Panc1 (cell line): ENCODE data around the gene WDR72. TPM values are rescaled to one million over a fixed set of nuclear protein-coding genes. Genes with fewer than 3 reads are reported as not detected.

Experiments
- ATAC-seq: fragments of 200-7000 bp; cut with Tn5 transposase; 2 replicates; pipeline ENCODE4 v1.9.1; 2020; ENCODE audit warnings: mild to moderate bottlenecking, moderate library complexity
- BruUV-seq: library from RNA; stranded (reverse); fragments of 400-500 nt; replicated peaks from 2 replicates; lab custom pipeline; 2021; lab: Mats Ljungman, UMichigan
- CTCF ChIA-PET: fragments of 300-600 bp; sonication (Branson Sonifier 250); formaldehyde crosslinking; loops from one replicate; lab custom pipeline; 2022; ENCODE audit warnings: antibody characterized with exemption; lab: Charles Lee
- POLR2A ChIA-PET: fragments of 300-600 bp; sonication (Branson Sonifier 250); formaldehyde crosslinking; loops from one replicate; lab custom pipeline; 2022; ENCODE audit warnings: antibody characterized with exemption; lab: Charles Lee
- DNase-seq: peaks from one replicate; pipeline ENCODE4 v3.0.0-alpha.2; 2010; ENCODE audit warnings: low read depth, low spot score
- H3K27ac ChIP-seq: 2 replicates; pipeline ENCODE4 v1.5.1; 2011; ENCODE audit warnings: mild to moderate bottlenecking, low read length, inconsistent platforms
- H3K27me3 ChIP-seq: fragments of 200-500 bp; sonication (Bioruptor generic); 2 replicates; pipeline ENCODE4 v1.6.0; 2014; ENCODE audit warnings: low read length, inconsistent platforms; ENCODE audit not compliant: control insufficient read depth, insufficient read depth
- H3K36me3 ChIP-seq: fragments of 200-500 bp; sonication (Bioruptor generic); 2 replicates; pipeline ENCODE4 v1.5.1; 2014; ENCODE audit warnings: inconsistent platforms, mild to moderate bottlenecking, low read length, moderate library complexity; ENCODE audit not compliant: control insufficient read depth, insufficient read depth
- H3K4me1 ChIP-seq: 2 replicates; pipeline ENCODE4 v1.5.1; 2011; ENCODE audit warnings: inconsistent platforms, mild to moderate bottlenecking, low read length, moderate library complexity; ENCODE audit not compliant: control insufficient read depth, insufficient read depth
- H3K4me3 ChIP-seq, 2 experiments: 2 replicates each; pipeline ENCODE4 v1.5.1; 2011 to 2012; ENCODE audit warnings: low read depth in 2 of 2, low read length in 2 of 2, mild to moderate bottlenecking in 2 of 2, inconsistent platforms in 1 of 2, moderate library complexity in 1 of 2
- H3K9me3 ChIP-seq: fragments of 200-500 bp; sonication (Bioruptor generic); 2 replicates; pipeline ENCODE4 v1.5.1; 2014; ENCODE audit warnings: low read depth, mild to moderate bottlenecking, inconsistent platforms, low read length, moderate library complexity; ENCODE audit not compliant: control insufficient read depth, insufficient read depth
- POLR2AphosphoS5 ChIP-seq: IDR thresholded peaks from 2 replicates; pipeline ENCODE4 v1.6.1; 2012; ENCODE audit warnings: mild to moderate bottlenecking, low read depth, low read length, moderate library complexity
- REST ChIP-seq, 2 experiments: IDR thresholded peaks; 2 replicates each; pipeline ENCODE4 v1.6.1; 2011 to 2012; ENCODE audit warnings: low read depth in 2 of 2, control low read depth in 1 of 2, low read length in 1 of 2, mild to moderate bottlenecking in 1 of 2, moderate library complexity in 1 of 2; ENCODE audit not compliant: insufficient read depth in 1 of 2
- SIN3A ChIP-seq: IDR thresholded peaks from 2 replicates; pipeline ENCODE4 v1.6.1; 2012; ENCODE audit warnings: low read depth, mild to moderate bottlenecking, low read length, moderate library complexity, borderline replicate concordance; ENCODE audit not compliant: insufficient read depth
- TCF7L2 ChIP-seq: IDR thresholded peaks from 2 replicates; pipeline ENCODE4 v1.6.1; 2011; ENCODE audit warnings: mild to moderate bottlenecking, low read depth, low read length, inconsistent platforms
- in situ Hi-C: cut with HindIII; loops from 2 replicates; pipeline ENCODE4 v1.10.0; 2016; ENCODE audit warnings: low sequenced_read_pairs, low pct_unique_long_range_greater_than_20kb
- intact Hi-C: fragments of 100-400 bp; cut with micrococcal nuclease; formaldehyde crosslinking; loops from one replicate; pipeline ENCODE4 v1.10.0; 2022; ENCODE audit not compliant: unreplicated experiment
- total RNA-seq: library from RNA; stranded (reverse); gene quantifications from one replicate; pipeline ENCODE4 v1.2.1, GENCODE V29; 2021; ENCODE audit not compliant: unreplicated experiment
- TF ChIP-seq, protein P1 (sequence below): fragments of 450-650 bp; IDR thresholded peaks from 2 replicates; pipeline ENCODE4 v1.5.1; 2017; ENCODE audit warnings: mild to moderate bottlenecking

Gene WDR72
- total RNA-seq, 1 experiment from 2014 or later: 0.03 TPM

DNA sequence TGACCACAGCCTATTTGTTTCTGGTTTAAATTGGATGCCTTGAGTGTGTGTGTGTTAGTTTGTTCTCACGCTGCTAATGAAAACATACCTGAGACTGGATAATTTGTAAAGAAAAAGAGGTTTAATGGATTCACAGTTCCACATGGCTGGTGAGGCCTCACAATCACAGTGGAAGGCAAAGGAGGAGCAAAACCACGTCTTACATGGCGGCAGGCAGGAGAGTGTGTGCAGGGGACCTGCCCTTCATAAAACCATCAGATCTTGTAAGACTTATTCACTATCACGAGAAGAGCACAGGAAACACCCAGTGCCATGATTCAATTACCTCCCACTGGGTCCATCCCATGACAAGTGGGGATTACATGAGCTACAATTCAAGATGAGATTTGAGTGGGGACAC, 260.5 kb downstream of the WDR72 start:
- Histone ChIP-seq H3K9me3 (no peaks in the 10 kb centered on the region), H3K4me3 (no peak overlapping the region), H3K36me3 (no peaks in the 10 kb centered on the region), H3K4me1 (no peaks in the 10 kb centered on the region), H3K27me3 (no peaks in the 10 kb centered on the region), H3K27ac (no peak overlapping the region)
- intact Hi-C loops (no loop called here), in situ Hi-C loops (no loop called here)
- POLR2A ChIA-PET: no interaction called here
- no TSS peak for BruUV-seq
- CTCF ChIA-PET: no interaction called here
- no peak for ATAC-seq
- TF ChIP-seq REST (IDR thresholded peaks at IDR 0.05; ENCODE audit: insufficient read depth in 1 of 2, low read depth in 2 of 2, low read length in 1 of 2): no peak
- no peak for TF ChIP-seq TCF7L2
- TF ChIP-seq, protein P1, sequence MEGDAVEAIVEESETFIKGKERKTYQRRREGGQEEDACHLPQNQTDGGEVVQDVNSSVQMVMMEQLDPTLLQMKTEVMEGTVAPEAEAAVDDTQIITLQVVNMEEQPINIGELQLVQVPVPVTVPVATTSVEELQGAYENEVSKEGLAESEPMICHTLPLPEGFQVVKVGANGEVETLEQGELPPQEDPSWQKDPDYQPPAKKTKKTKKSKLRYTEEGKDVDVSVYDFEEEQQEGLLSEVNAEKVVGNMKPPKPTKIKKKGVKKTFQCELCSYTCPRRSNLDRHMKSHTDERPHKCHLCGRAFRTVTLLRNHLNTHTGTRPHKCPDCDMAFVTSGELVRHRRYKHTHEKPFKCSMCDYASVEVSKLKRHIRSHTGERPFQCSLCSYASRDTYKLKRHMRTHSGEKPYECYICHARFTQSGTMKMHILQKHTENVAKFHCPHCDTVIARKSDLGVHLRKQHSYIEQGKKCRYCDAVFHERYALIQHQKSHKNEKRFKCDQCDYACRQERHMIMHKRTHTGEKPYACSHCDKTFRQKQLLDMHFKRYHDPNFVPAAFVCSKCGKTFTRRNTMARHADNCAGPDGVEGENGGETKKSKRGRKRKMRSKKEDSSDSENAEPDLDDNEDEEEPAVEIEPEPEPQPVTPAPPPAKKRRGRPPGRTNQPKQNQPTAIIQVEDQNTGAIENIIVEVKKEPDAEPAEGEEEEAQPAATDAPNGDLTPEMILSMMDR: no peak
- TF ChIP-seq SIN3A: no peak
- TF ChIP-seq POLR2AphosphoS5: no peak
- no peak for DNase-seq

- DNase-seq: no peak
- in situ Hi-C loops (no loop called here), intact Hi-C loops (no loop called here)
- no peak for TF ChIP-seq SIN3A
- TF ChIP-seq, protein P1: no peak
- TF ChIP-seq TCF7L2: no peak
- Histone ChIP-seq H3K27me3 (no peaks in the 10 kb centered on the region; the same call in 1 of the 2 replicates), H3K9me3 (no peaks in the 10 kb centered on the region; the same call in 1 of the 2 replicates), H3K27ac (no peak overlapping the region), H3K36me3 (no peaks in the 10 kb centered on the region), H3K4me1 (no peaks in the 10 kb centered on the region), H3K4me3 (no peak overlapping the region)
- POLR2A ChIA-PET: no interaction called here
- BruUV-seq: no TSS peak
- CTCF ChIA-PET: no interaction called here
- no peak for ATAC-seq
Observed at GRCh38 chr15:53490341-53490740, 269.1 kb downstream of the WDR72 start.

DNA sequence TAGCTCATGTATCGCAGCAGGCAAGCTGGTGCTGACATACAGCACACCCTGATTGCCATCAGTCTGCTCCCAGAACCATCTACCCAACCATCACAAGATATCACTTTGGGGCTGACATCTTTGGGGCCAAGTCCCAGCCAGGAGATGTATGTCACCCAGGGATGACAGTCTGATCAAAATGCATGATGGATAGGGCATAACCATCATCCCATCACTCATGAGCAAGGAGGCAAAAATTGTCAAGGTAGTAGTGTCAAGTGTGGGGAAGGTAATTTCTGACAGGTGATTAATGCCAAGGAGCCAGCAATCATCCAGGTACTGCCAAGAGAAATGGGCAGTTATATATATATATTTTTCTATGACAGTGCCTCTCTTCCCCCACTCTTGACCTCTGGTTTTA, 277.4 kb downstream of the WDR72 start:
- H3K36me3 ChIP-seq: no peaks in the 10 kb centered on the region
- no peaks in the 10 kb centered on the region for H3K27me3 ChIP-seq
- CTCF ChIA-PET: no interaction called here
- no TSS peak for BruUV-seq
- POLR2A ChIA-PET: no interaction called here
- no peaks in the 10 kb centered on the region for H3K9me3 ChIP-seq
- DNase-seq (no peak), ATAC-seq (no peak)
- no peak for TF ChIP-seq TCF7L2
- no peak for TF ChIP-seq POLR2AphosphoS5
- TF ChIP-seq REST (IDR thresholded peaks at IDR 0.05; ENCODE audit: insufficient read depth in 1 of 2, low read depth in 2 of 2, low read length in 1 of 2): no peak
- TF ChIP-seq, protein P1: no peak
- no peak for TF ChIP-seq SIN3A
- in situ Hi-C loops (no loop called here), intact Hi-C loops (no loop called here)
- no peak overlapping the region for H3K27ac ChIP-seq
- no peak overlapping the region for H3K4me3 ChIP-seq
- no peaks in the 10 kb centered on the region for H3K4me1 ChIP-seq
